Measurements from ENCODE around the gene KIRREL1. TPM values are rescaled to one million over a fixed set of nuclear protein-coding genes. Genes with fewer than 3 reads are reported as not detected.
A peak's percentile ranks its signal among the peaks of the same experiment; 100 is the strongest.
"Not testable (repeated sequence)": the region's sequence is repeated elsewhere in the genome, so short reads cannot be mapped to it uniquely, and the experiment has no call there.

The KIRREL1 gene
- total RNA-seq, 1 donor: 120 TPM

- peak; percentile 36 for DNase-seq (ENCODE audit: low read depth)
- peak; percentile 64 for TF ChIP-seq CTCF (IDR thresholded peaks at IDR 0.05; ENCODE audit: insufficient read depth, low read depth, low read length)
- H3K4me3 ChIP-seq (ENCODE audit: low read depth, low read length): no peak overlapping the region
These were observed 128.3 kb downstream of the KIRREL1 start for GRCh38 chr1:158121604-158122254.

- TF ChIP-seq CTCF (IDR thresholded peaks at IDR 0.05; ENCODE audit: insufficient read depth, low read depth, low read length): no peak
- no peak overlapping the region for H3K4me3 ChIP-seq (ENCODE audit: low read depth, low read length)
- no peak for DNase-seq (ENCODE audit: low read depth)
These were observed 129.5 kb downstream of the KIRREL1 start for GRCh38 chr1:158122833-158123388.

- no peak for DNase-seq (ENCODE audit: low read depth)
- no peak for TF ChIP-seq CTCF (IDR thresholded peaks at IDR 0.05; ENCODE audit: insufficient read depth, low read depth, low read length)
These were observed 130.6 kb downstream of the KIRREL1 start for GRCh38 chr1:158124034-158124433.

GRCh38 chr1:158124999-158125398, 131.6 kb downstream of the KIRREL1 start:
- no peak overlapping the region for H3K4me3 ChIP-seq (ENCODE audit: low read depth, low read length)
- peak; percentile 94 for DNase-seq (ENCODE audit: low read depth)
- peak; percentile 97 for TF ChIP-seq CTCF (IDR thresholded peaks at IDR 0.05; ENCODE audit: insufficient read depth, low read depth, low read length)

More at GRCh38 chr1:158124034-158124433, 130.6 kb downstream of the KIRREL1 start:
- no peak overlapping the region for H3K4me3 ChIP-seq (ENCODE audit: low read depth, low read length)

GRCh38 chr1:158126425-158126824, 133.0 kb downstream of the KIRREL1 start:
- TF ChIP-seq CTCF (IDR thresholded peaks at IDR 0.05; ENCODE audit: insufficient read depth, low read depth, low read length): no peak
- H3K4me3 ChIP-seq (ENCODE audit: low read depth, low read length): no peak overlapping the region
- no peak for DNase-seq (ENCODE audit: low read depth)

- not testable (repeated sequence) for H3K4me3 ChIP-seq (ENCODE audit: low read depth, low read length); DNase-seq (ENCODE audit: low read depth)
These were observed 135.1 kb downstream of the KIRREL1 start for GRCh38 chr1:158128531-158128930.

GRCh38 chr1:158131217-158131616, 137.8 kb downstream of the KIRREL1 start:
- DNase-seq (ENCODE audit: low read depth): no peak
- TF ChIP-seq CTCF (IDR thresholded peaks at IDR 0.05; ENCODE audit: insufficient read depth, low read depth, low read length): no peak
- H3K4me3 ChIP-seq (ENCODE audit: low read depth, low read length): no peak overlapping the region

Data from fibroblast of villous mesenchyme (primary cell).